NB4 (cell line): Measurements from ENCODE around the gene MAPK1.

Source experiments
- CTCF ChIP-seq: IDR thresholded peaks from one replicate; pipeline ENCODE4 v1.5.1; 2012; ENCODE audit warnings: low read depth, low read length
- MAX ChIP-seq: IDR thresholded peaks from 2 replicates; pipeline ENCODE4 v1.6.1; 2011; ENCODE audit warnings: low read depth, low read length
- MYC ChIP-seq: IDR thresholded peaks from 2 replicates; pipeline ENCODE4 v1.6.1; 2011; ENCODE audit warnings: low read depth, low read length
- POLR2A ChIP-seq: IDR thresholded peaks from 2 replicates; pipeline ENCODE4 v1.6.1; 2011; ENCODE audit warnings: mild to moderate bottlenecking; ENCODE audit not compliant: insufficient read length; ENCODE audit errors: extremely low read depth

GRCh38 chr22:21840236-21840823 is 27.1 kb downstream of the MAPK1 start:
- TF ChIP-seq CTCF: no peak
- TF ChIP-seq POLR2A: no peak
- no peak for TF ChIP-seq MAX
- no peak for TF ChIP-seq MYC
